Measurements from ENCODE around the gene CALML6.
A peak's percentile ranks its signal among the peaks of the same experiment; 100 is the strongest.
"Not testable (repeated sequence)": the region's sequence is repeated elsewhere in the genome, so short reads cannot be mapped to it uniquely, and the experiment has no call there.

CALML6 gene

DNA sequence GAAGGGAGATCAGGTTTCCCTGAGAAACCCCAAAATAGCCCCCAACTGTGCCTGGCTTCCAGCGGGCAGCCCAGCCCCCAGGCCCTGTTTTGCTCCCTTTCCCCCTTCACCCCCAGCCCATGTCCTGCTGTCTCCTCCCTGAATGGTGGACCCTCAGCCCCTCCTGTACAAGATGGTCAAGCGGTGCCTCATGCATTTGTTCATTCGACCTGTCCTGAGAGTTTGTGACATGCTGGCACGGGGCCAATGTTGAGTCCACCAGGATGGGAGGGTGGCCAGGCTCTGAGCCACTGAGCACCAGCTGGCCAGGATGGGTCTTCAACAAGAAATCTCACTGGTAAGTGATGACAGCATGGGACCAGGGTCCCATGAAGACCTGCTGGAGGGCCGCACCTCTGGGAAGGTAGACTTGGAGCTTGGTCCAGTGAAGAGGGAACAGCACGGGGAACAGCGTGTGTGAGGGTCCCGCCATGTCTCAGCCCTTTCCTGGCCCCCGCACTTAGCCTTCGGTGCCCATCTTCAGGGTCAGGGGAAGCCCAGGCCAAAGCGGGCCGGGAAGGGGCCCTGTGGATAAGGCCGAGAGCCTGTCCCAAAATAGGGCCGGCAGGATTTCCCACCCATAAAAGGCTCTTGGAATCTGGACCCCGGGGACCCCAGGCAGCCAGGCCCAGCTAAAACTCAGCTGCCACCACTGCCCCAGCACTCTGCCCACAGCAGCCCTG, at the start of gene CALML6:
Gene CALML6, plus strand, starts transcription at position 290 of the 722 bp plus-strand sequence. Its CDS starts 21 bp downstream, at position 311.
- DNase-seq = no peak

- no peak for DNase-seq
Measured at GRCh38 chr1:1867164-1867563, 47.9 kb upstream of the CALML6 start.

DNA sequence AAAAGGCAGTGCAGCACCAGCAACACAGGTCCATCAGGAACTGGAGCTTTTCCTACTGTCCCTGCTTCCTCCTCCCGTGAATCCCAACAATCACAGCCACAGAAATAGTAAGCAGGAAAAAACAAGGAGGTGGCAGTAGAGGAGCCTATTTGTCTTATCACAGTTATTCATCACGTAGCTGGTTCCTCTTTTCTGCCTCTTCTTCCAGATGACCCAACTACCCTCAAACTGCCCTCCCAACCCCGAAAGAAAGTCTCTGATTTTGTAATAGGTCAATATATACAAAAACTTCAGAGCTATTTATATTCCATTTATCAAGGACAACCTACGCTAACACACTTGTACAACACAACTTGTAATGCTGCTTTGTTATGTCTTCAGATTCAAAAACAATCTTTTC, 45.6 kb upstream of the CALML6 start:
- peak; percentile 61 for DNase-seq

DNA sequence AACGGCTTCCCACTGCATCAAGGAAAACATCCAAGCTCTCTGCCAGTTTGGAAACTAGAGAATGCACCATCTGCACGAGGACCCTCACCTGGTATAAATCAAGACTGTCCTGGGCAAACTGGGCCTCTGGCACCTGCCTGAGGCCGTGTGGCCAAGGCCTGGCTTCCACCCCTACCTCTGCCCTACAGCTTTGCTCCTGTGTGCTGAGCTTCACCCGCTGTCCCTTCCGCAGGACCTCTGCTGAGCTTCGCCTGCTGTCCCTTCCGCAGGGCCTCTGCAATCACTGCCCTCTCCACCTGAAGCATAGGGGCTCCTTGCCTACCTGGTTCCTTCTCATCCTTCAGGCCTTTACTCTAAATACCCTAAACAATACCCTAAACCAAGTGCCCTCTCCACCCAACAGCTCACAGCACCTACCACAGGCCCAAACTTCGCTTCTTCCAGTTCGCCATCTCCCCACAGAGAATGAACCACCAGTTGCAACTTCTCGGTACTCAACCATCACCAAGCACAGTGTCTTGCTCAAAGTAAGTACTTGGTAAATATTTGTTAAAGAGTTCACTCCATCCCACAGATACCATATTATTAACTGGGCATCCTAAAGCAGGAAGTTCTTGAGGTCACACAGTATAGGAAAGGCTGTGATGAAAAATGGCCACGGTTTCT, 42.6 kb upstream of the CALML6 start:
- no peak for DNase-seq

GRCh38 chr1:1873186-1873585, 41.9 kb upstream of the CALML6 start:
- DNase-seq = no peak

DNA sequence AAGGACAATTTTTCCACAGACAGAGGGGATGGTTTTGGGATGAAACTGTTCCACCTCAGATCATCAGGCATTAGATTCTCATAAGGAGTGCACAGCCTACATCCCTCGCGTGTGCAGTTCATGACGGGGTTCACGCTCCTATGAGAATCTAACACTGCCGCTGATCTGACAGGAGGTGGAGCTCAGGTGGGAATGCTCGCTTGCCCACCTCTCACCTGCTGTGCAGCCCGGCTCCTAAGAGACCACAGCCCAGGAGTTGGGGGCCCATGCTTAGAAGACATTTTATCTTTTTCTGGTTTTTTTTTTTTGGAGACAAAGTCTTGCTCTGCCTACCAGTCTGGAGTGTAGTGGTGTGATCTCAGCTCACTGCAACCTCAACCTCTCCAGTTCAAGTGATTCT, 40.2 kb upstream of the CALML6 start:
- no peak for DNase-seq

- no peak for DNase-seq
Measured at GRCh38 chr1:1875932-1876331, 39.1 kb upstream of the CALML6 start.

DNA sequence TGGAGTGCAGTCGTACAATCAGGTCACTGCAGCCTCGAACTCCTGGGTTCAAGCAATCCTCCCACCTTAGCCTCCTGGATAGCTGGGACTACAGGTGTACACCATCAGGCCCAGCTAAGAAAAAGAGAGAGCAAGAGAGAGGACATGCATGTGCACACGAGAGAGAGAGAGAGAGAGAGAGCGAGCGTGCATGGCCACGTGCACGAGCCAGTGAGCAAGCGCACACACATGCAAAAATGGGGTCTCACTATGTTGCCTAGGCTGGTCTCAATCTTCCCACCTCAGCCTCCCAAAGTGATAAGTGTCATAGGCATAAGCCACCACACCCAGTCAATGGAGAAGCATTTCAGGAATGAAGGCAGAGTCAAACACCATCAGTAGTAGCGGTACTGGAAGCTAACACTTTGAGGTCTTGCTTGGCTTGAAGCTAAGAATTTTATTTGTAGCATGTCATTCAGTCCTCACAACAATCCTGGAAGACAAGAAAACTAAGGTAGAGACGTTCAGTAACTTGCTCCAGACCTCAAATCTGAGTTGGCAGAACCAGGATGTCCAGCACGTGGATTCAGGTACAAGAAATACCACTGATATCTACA, 38.6 kb upstream of the CALML6 start:
- no peak for DNase-seq

- DNase-seq = no peak
Measured at GRCh38 chr1:1877865-1878436, 37.1 kb upstream of the CALML6 start.

DNA sequence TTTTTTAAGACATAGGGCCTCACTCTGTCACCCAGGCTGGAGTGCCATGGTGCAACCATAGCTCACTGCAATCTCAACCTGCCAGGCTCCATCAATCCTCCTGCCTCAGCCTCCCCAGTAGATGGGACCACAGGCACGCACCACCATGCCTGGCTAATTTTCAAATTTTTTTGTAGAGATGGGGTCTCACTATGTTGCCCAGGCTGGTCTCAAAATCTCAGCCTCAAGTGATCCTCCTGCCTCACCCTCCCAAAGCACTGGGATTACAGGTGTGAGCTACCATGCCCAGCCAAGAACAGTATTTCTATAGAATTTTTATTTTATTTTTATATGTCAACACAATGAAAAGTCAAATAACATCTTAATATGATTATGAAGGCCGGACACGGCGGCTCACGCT, 35.1 kb upstream of the CALML6 start:
- no peak for DNase-seq

GRCh38 chr1:1880617-1881312, 34.3 kb upstream of the CALML6 start:
- no peak for DNase-seq

DNA sequence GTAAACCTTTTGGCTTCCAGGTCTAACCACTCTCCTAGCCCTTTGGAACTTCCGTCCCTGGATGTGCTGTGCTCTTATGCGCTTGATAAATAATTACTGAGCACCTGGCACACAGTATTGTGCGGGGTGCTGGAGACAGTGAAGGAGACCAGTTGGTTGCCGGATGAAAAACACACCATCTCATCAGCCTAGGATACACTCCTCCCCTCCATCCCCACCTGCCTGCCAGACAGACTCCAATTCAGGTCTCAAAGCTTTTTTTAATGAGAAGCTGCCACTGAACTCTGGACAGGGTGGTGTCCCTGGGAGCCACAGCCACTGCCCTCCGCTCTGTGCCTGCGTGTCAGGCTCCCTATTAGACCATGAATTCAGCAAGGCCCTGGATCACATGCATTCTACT, 33.3 kb upstream of the CALML6 start:
- DNase-seq = no peak

GRCh38 chr1:1883092-1883873, 31.8 kb upstream of the CALML6 start:
- DNase-seq = peak; percentile 53

DNA sequence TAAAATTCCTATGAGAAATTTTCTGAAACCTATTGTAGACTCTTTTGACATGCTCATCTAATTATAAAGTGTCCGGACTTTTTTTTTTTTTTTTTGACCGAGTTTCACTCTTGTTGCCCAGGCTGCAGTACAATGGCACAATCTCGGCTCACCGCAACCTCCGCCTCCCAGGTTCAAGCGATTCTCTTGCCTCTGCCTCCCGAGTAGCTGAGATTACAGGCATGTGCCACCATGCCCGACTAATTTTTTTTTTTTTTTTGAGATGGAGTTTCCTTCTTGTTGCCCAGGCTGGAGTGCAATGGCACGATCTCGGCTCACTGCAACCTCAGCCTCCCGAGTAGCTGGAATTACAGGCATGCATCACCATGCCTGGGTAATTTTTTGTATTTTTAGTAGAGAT, 31.2 kb upstream of the CALML6 start:
- DNase-seq = not testable (repeated sequence)

DNA sequence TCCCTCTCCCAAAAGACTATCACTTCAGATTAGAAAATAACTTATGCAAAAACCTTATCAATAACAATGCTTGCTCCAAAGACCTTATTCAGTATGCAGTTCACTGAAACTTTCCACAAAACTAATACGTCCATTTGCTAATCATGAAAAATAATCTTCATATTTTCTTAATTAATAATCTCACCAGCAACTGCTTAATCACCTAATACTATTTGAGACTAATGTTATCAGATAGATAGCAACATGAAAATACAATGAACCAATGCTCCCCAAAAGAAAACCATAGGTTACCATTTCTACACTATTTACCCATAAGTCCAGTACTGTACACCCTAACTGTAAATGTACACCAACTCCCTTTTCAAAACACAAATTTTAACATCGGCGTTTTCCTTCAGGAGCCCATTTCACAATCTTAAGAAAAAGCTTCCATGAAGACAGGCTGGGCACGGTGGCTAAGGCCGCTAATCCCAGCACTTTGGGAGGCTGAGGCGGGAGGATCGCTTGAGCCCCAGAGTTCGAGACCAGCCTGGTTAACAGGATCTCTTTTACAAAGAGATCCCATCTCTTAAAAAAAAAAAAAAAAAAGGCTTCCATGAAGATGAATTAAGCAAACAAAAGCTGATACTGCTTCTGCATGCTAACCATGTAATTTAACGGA, 25.8 kb upstream of the CALML6 start:
- peak; percentile 24 for DNase-seq

- DNase-seq = peak; percentile 70
Measured at GRCh38 chr1:1889847-1890505, 25.1 kb upstream of the CALML6 start.

DNA sequence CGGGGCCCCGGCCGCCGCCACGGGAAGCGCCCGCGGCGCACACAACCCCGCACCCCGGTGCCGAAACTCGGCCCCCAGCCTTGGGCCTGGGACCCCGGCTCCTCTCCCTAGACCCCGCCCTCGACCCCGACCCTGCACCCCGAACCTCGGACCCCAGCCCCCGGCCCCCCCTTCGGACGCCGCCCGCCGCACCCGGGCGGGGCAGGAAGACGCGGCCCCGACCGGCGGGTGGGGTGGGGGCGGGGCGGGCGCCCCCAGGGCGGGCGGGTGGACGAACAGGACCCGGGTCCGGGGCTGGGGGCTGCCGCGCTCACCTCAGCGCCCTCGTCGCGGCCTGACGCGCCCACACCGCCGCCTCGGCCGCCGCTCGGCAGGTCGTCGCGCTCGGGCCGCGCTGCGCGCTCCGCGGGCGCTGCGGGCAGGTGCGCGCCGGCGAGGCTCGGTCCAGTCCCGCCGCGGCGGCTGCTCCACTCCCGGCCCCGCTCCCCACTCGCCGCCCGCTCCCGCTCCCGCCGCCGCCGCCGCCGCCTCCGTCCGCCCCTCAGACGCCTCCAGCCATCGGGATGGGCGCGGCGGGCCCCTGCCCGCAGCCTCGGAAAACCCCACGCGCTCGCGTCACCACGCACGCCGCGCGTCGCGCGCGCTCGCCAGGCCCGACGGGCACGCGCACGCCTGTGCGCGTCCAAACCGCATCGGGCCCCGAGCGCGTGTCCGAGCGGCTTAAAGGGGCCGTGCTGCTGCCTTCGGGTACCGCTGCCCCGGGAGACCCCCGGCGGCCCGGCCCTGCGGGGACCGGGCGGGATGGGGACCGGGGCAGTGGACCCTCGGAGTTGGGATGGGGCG, 24.3 kb upstream of the CALML6 start, which contains the start of gene GNB1:
Gene GNB1, minus strand, starts transcription at position 582 of the 843 bp plus-strand sequence. CDS start 65,634 bp downstream, outside the sequence.
- peak; percentile 91 for DNase-seq

GRCh38 chr1:1891349-1892078, 23.5 kb upstream of the CALML6 start:
- DNase-seq = peak; percentile 70

- DNase-seq = no peak
Measured at GRCh38 chr1:1892079-1892762, 22.8 kb upstream of the CALML6 start.
